ENCODE results near the gene CSF1. TPM values are rescaled to one million over a fixed set of nuclear protein-coding genes. Genes with fewer than 3 reads are reported as not detected.

CSF1 gene
- total RNA-seq, 1 donor from 2014 or later: 53.4 TPM

GRCh38 chr1:109881906-109882287 is 28.8 kb upstream of the CSF1 start:
- no peak overlapping the region for H3K4me3 ChIP-seq (ENCODE audit: low read depth, low read length)

GRCh38 chr1:109882288-109883245 is 28.1 kb upstream of the CSF1 start:
- no peak for TF ChIP-seq CTCF (IDR thresholded peaks at IDR 0.05; ENCODE audit: insufficient read depth, low read length, poor library complexity, severe bottlenecking)

More at GRCh38 chr1:109881906-109882287, 28.8 kb upstream of the CSF1 start:
- H3K27me3 ChIP-seq (ENCODE audit: control insufficient read depth, insufficient read depth, low read length): no peaks in the 10 kb centered on the region
- no peak for TF ChIP-seq CTCF (IDR thresholded peaks at IDR 0.05; ENCODE audit: insufficient read depth, low read length, poor library complexity, severe bottlenecking)
- no peaks in the 10 kb centered on the region for H3K36me3 ChIP-seq (ENCODE audit: control insufficient read depth, insufficient read depth, low read length)
- no peak for DNase-seq (ENCODE audit: low read depth)

GRCh38 chr1:109883248-109883955 is 27.2 kb upstream of the CSF1 start:
- no peak for TF ChIP-seq CTCF (IDR thresholded peaks at IDR 0.05; ENCODE audit: insufficient read depth, low read length, poor library complexity, severe bottlenecking)
- Histone ChIP-seq H3K36me3 (ENCODE audit: control insufficient read depth, insufficient read depth, low read length) (no peaks in the 10 kb centered on the region), H3K27me3 (ENCODE audit: control insufficient read depth, insufficient read depth, low read length) (no peaks in the 10 kb centered on the region), H3K4me3 (ENCODE audit: low read depth, low read length) (no peak overlapping the region)
- no peak for DNase-seq (ENCODE audit: low read depth)

More at GRCh38 chr1:109882288-109883245, 28.1 kb upstream of the CSF1 start:
- Histone ChIP-seq H3K27me3 (ENCODE audit: control insufficient read depth, insufficient read depth, low read length) (no peaks in the 10 kb centered on the region), H3K36me3 (ENCODE audit: control insufficient read depth, insufficient read depth, low read length) (no peaks in the 10 kb centered on the region), H3K4me3 (ENCODE audit: low read depth, low read length) (no peak overlapping the region)
- DNase-seq (ENCODE audit: low read depth): no peak

- Histone ChIP-seq H3K4me3 (ENCODE audit: low read depth, low read length) (no peak overlapping the region), H3K36me3 (ENCODE audit: control insufficient read depth, insufficient read depth, low read length) (no peaks in the 10 kb centered on the region), H3K27me3 (ENCODE audit: control insufficient read depth, insufficient read depth, low read length) (no peaks in the 10 kb centered on the region)
- DNase-seq (ENCODE audit: low read depth): no peak
- TF ChIP-seq CTCF (IDR thresholded peaks at IDR 0.05; ENCODE audit: insufficient read depth, low read length, poor library complexity, severe bottlenecking): no peak
These were observed 26.3 kb upstream of the CSF1 start for GRCh38 chr1:109884242-109884891.

GRCh38 chr1:109885589-109885988 is 25.1 kb upstream of the CSF1 start:
- Histone ChIP-seq H3K4me3 (ENCODE audit: low read depth, low read length) (no peak overlapping the region), H3K36me3 (ENCODE audit: control insufficient read depth, insufficient read depth, low read length) (no peaks in the 10 kb centered on the region), H3K27me3 (ENCODE audit: control insufficient read depth, insufficient read depth, low read length) (no peaks in the 10 kb centered on the region)
- no peak for TF ChIP-seq CTCF (IDR thresholded peaks at IDR 0.05; ENCODE audit: insufficient read depth, low read length, poor library complexity, severe bottlenecking)
- DNase-seq (ENCODE audit: low read depth): no peak

All from kidney epithelial cell (primary cell).